GM23338 (cell line): ENCODE results near the gene SMAD9. TPM values are rescaled to one million over a fixed set of nuclear protein-coding genes. Genes with fewer than 3 reads are reported as not detected.

ENCODE experiments used
- ATAC-seq: fragments of 200-7000 bp; cut with Tn5 transposase; 3 replicates; pipeline ENCODE4 v1.9.1; 2020
- DNase-seq: peaks from one replicate; pipeline ENCODE4 v3.0.0-alpha.2; 2015; ENCODE audit warnings: low spot score
- H2AFZ ChIP-seq: fragments of 200-600 bp; sonication (generic); 2 replicates; pipeline ENCODE4 v1.8.0; 2016; ENCODE audit warnings: antibody characterized with exemption, mild to moderate bottlenecking, moderate library complexity
- H3F3A ChIP-seq: fragments of 200-600 bp; sonication (generic); replicated peaks from 2 replicates; pipeline ENCODE4 v1.8.0; 2017; ENCODE audit warnings: antibody characterized with exemption, mixed run types, low read depth
- H3K27ac ChIP-seq: fragments of 200-600 bp; sonication (generic); 2 replicates; pipeline ENCODE4 v1.6.1; 2016; ENCODE audit warnings: low read depth
- H3K27me3 ChIP-seq: fragments of 200-600 bp; sonication (generic); 2 replicates; pipeline ENCODE4 v1.8.0; 2016; ENCODE audit warnings: mild to moderate bottlenecking, mixed run types, moderate library complexity; ENCODE audit not compliant: insufficient read depth
- H3K36me3 ChIP-seq: fragments of 200-600 bp; sonication (generic); 2 replicates; pipeline ENCODE4 v1.8.0; 2016; ENCODE audit warnings: mild to moderate bottlenecking; ENCODE audit not compliant: insufficient read depth
- H3K4me1 ChIP-seq: fragments of 200-600 bp; sonication (generic); 2 replicates; pipeline ENCODE4 v1.8.0; 2016; ENCODE audit warnings: mild to moderate bottlenecking, moderate library complexity; ENCODE audit not compliant: insufficient read depth
- H3K4me2 ChIP-seq: fragments of 200-600 bp; sonication (generic); 2 replicates; pipeline ENCODE4 v1.7.1; 2017; ENCODE audit warnings: mixed run types
- H3K4me3 ChIP-seq: fragments of 200-600 bp; sonication (generic); 2 replicates; pipeline ENCODE4 v1.6.1; 2016; ENCODE audit warnings: mixed run types
- H3K79me2 ChIP-seq: fragments of 200-600 bp; sonication (generic); replicated peaks from 2 replicates; pipeline ENCODE4 v1.8.0; 2017; ENCODE audit warnings: mild to moderate bottlenecking; ENCODE audit not compliant: insufficient read depth
- H3K9me2 ChIP-seq: fragments of 200-600 bp; sonication (generic); 2 replicates; pipeline ENCODE4 v1.8.0; 2017; ENCODE audit not compliant: insufficient read depth
- H4K20me1 ChIP-seq: fragments of 200-600 bp; sonication (generic); replicated peaks from 2 replicates; pipeline ENCODE4 v1.8.0; 2017; ENCODE audit warnings: mild to moderate bottlenecking; ENCODE audit not compliant: insufficient read depth
- H3K27ac Mint-ChIP-seq: 2 replicates; pipeline ENCODE4 v1.8.0; 2020; ENCODE audit warnings: inconsistent platforms, mild to moderate bottlenecking, moderate library complexity, mixed read lengths
- H3K27me3 Mint-ChIP-seq: 3 replicates; pipeline ENCODE4 v1.8.0; 2022; ENCODE audit warnings: low read depth, mild to moderate bottlenecking, moderate library complexity, mixed read lengths, inconsistent platforms; ENCODE audit not compliant: insufficient read depth, poor library complexity
- H3K36me3 Mint-ChIP-seq: 3 replicates; pipeline ENCODE4 v1.8.0; 2021; ENCODE audit warnings: low read depth, mild to moderate bottlenecking, inconsistent platforms, moderate library complexity, mixed read lengths
- H3K4me1 Mint-ChIP-seq: 3 replicates; pipeline ENCODE4 v1.8.0; 2020; ENCODE audit warnings: mild to moderate bottlenecking, inconsistent platforms, mixed read lengths
- H3K4me3 Mint-ChIP-seq: 3 replicates; pipeline ENCODE4 v1.8.0; 2021; ENCODE audit warnings: moderate library complexity, mild to moderate bottlenecking, inconsistent platforms, mixed read lengths
- H3K9me3 Mint-ChIP-seq: 3 replicates; pipeline ENCODE4 v1.8.0; 2020; ENCODE audit warnings: moderate library complexity, mild to moderate bottlenecking, inconsistent platforms, mixed read lengths
- ETS1 ChIP-seq: IDR thresholded peaks from 2 replicates; pipeline ENCODE4 v1.6.1; 2016; ENCODE audit warnings: antibody characterized with exemption
- EZH2 ChIP-seq: fragments of 200-600 bp; sonication (generic); IDR thresholded peaks from one replicate; pipeline ENCODE4 v1.8.0; 2017; ENCODE audit warnings: antibody characterized with exemption, mild to moderate bottlenecking, low read depth; ENCODE audit not compliant: unreplicated experiment
- JUNB ChIP-seq: IDR thresholded peaks from one replicate; pipeline ENCODE4 v1.6.1; 2016; ENCODE audit warnings: antibody characterized with exemption; ENCODE audit not compliant: unreplicated experiment
- NANOG ChIP-seq: IDR thresholded peaks from 2 replicates; pipeline ENCODE4 v1.6.1; 2016; ENCODE audit warnings: antibody characterized with exemption, borderline replicate concordance
- POLR2AphosphoS5 ChIP-seq: IDR thresholded peaks from 2 replicates; pipeline ENCODE4 v1.6.1; 2016; ENCODE audit warnings: antibody characterized with exemption, low read depth
- REST ChIP-seq: IDR thresholded peaks from one replicate; pipeline ENCODE4 v1.6.1; 2018; ENCODE audit warnings: antibody characterized with exemption; ENCODE audit not compliant: unreplicated experiment
- STAT1 ChIP-seq: IDR thresholded peaks from one replicate; pipeline ENCODE4 v1.6.1; 2016; ENCODE audit warnings: antibody characterized with exemption; ENCODE audit not compliant: unreplicated experiment
- ZNF114 ChIP-seq: fragments of 250-450 bp; sonication (Bioruptor Pico); IDR thresholded peaks from 2 replicates; pipeline ENCODE4 v1.5.0; 2020; ENCODE audit warnings: mild to moderate bottlenecking, moderate library complexity
- polyA plus RNA-seq: library from polyadenylated mRNA; unstranded; fragments of >200 nt; fragmentation: Nextera tagmentation; extraction: Ambion mirVana; gene quantifications from 2 replicates; pipeline ENCODE4 v1.2.1, GENCODE V29; 2016
- total RNA-seq: library from RNA; depleted of rRNA; stranded (reverse); fragments of >200 nt; shearing (Covaris generic); gene quantifications from 2 replicates; pipeline ENCODE4 v1.2.3, GENCODE V29; 2014

SMAD9 gene
- total and polyA plus RNA-seq, 2 experiments from 2014 or later: 0.95 to 1.3 TPM

- no peak for DNase-seq
- no peak overlapping the region for H3K27ac Mint-ChIP-seq
- no peak for ATAC-seq
- no peaks in the 10 kb centered on the region for H3K4me1 Mint-ChIP-seq
- no peak overlapping the region for H2AFZ ChIP-seq
- H3K27me3 ChIP-seq: no peaks in the 10 kb centered on the region
- no peak for TF ChIP-seq ETS1
- no peak for TF ChIP-seq STAT1
- no peak for TF ChIP-seq REST
- TF ChIP-seq JUNB: no peak
- TF ChIP-seq EZH2: no peak
- no peak for TF ChIP-seq POLR2AphosphoS5
- H3K4me3 ChIP-seq: no peak overlapping the region
- H3K4me1 ChIP-seq: no peaks in the 10 kb centered on the region
- H4K20me1 ChIP-seq: no peaks in the 10 kb centered on the region
- H3K27ac ChIP-seq: no peak overlapping the region
- H3K79me2 ChIP-seq: no peaks in the 10 kb centered on the region
- no peak overlapping the region for H3K4me2 ChIP-seq
- H3K36me3 ChIP-seq: no peaks in the 10 kb centered on the region
- H3K9me3 Mint-ChIP-seq: no peaks in the 10 kb centered on the region
- H3K4me3 Mint-ChIP-seq: no peak overlapping the region
- H3F3A ChIP-seq: no peaks in the 10 kb centered on the region
- H3K27me3 Mint-ChIP-seq: no peaks in the 10 kb centered on the region
- no peaks in the 10 kb centered on the region for H3K9me2 ChIP-seq
- H3K36me3 Mint-ChIP-seq: no peaks in the 10 kb centered on the region
Observed at GRCh38 chr13:36907266-36907665, 12.8 kb downstream of the SMAD9 start.

- no peaks in the 10 kb centered on the region for H3K36me3 ChIP-seq
- ATAC-seq (no peak), DNase-seq (no peak)
- Mint-ChIP-seq H3K27me3 (no peaks in the 10 kb centered on the region), H3K36me3 (no peaks in the 10 kb centered on the region), H3K27ac (no peak overlapping the region), H3K4me3 (no peak overlapping the region), H3K9me3 (no peaks in the 10 kb centered on the region), H3K4me1 (no peaks in the 10 kb centered on the region)
- no peaks in the 10 kb centered on the region for H3K79me2 ChIP-seq
- no peak overlapping the region for H2AFZ ChIP-seq
- no peaks in the 10 kb centered on the region for H3K27me3 ChIP-seq
- H3K9me2 ChIP-seq: no peaks in the 10 kb centered on the region
- no peak overlapping the region for H3K4me2 ChIP-seq
- H3K4me1 ChIP-seq: no peaks in the 10 kb centered on the region
- H3K4me3 ChIP-seq: no peak overlapping the region
- H3K27ac ChIP-seq: no peak overlapping the region
- H4K20me1 ChIP-seq: no peaks in the 10 kb centered on the region
- H3F3A ChIP-seq: no peaks in the 10 kb centered on the region
- TF ChIP-seq EZH2 (no peak), ETS1 (no peak), REST (no peak), NANOG (no peak), ZNF114 (no peak), STAT1 (no peak)
Observed at GRCh38 chr13:36905944-36906343, 14.1 kb downstream of the SMAD9 start.
